ENCODE measurements around the gene CLEC4A. TPM values are rescaled to one million over a fixed set of nuclear protein-coding genes. Genes with fewer than 3 reads are reported as not detected.
"Not testable (repeated sequence)": the region's sequence is repeated elsewhere in the genome, so short reads cannot be mapped to it uniquely, and the experiment has no call there.

CLEC4A gene
- polyA plus RNA-seq, 2 donors = 0.92 to 1.3 TPM

DNA sequence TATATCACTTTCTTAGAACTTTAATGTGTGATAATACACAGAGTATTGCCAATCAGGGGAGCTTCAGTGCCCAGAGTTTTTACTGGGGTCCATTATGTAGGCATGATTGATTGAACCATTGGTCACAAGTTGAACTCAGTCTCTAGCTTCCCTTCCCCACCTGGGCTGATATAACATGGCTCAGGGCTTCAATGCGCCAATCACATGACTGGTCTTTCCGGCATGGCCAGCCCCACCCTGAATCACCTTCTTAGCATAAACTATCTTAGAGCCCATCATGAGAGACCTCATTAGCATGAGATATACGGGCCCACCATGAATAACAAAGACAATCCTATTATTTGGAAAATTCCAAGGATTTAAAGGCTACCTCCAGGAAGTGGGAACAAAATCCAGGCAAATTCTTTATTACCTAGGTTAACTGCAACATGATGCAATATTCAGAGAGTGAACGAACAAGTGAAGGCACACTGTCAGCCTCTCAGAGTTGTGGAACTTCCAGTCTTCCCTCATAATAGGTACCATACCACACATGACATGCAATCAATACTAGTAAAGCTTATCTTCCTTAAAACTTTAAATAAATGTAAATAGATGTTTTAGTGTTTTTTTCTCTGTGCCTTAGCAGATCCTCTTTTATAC lies 3.2 kb upstream of the CLEC4A start:
- 89 to 90% methylated on average over 4 of the region's 4 CpGs for WGBS, 2 donors
- Histone ChIP-seq H3K27me3 (ENCODE audit: control insufficient read depth in 1 of 2, insufficient read depth in 2 of 2, low read length in 2 of 2) (no peaks in the 10 kb centered on the region), H3K4me3 (ENCODE audit: low read depth in 1 of 2, low read length in 2 of 2) (no peak overlapping the region), H3K9me3 (ENCODE audit: control insufficient read depth in 2 of 2, insufficient read depth in 1 of 2, low read depth in 1 of 2, low read length in 1 of 2) (no peaks in the 10 kb centered on the region), H3K36me3 (ENCODE audit: control insufficient read depth in 2 of 2, insufficient read depth in 2 of 2, low read length in 1 of 2) (no peaks in the 10 kb centered on the region), H3K27ac (ENCODE audit: low read depth in 2 of 2, low read length in 1 of 2) (no peak overlapping the region), H3K4me1 (ENCODE audit: control insufficient read depth in 2 of 2, insufficient read depth in 2 of 2, low read length in 1 of 2) (no peaks in the 10 kb centered on the region)

GRCh38 chr12:8127138-8127537 lies 3.7 kb downstream of the CLEC4A start:
- Histone ChIP-seq H3K9me3 (ENCODE audit: control insufficient read depth in 2 of 2, insufficient read depth in 1 of 2, low read depth in 1 of 2, low read length in 1 of 2) (no peaks in the 10 kb centered on the region), H3K27ac (ENCODE audit: low read depth in 2 of 2, low read length in 1 of 2) (no peak overlapping the region), H3K36me3 (ENCODE audit: control insufficient read depth in 2 of 2, insufficient read depth in 2 of 2, low read length in 1 of 2) (no peaks in the 10 kb centered on the region), H3K27me3 (ENCODE audit: control insufficient read depth in 1 of 2, insufficient read depth in 2 of 2, low read length in 2 of 2) (no peaks in the 10 kb centered on the region), H3K4me1 (ENCODE audit: control insufficient read depth in 2 of 2, insufficient read depth in 2 of 2, low read length in 1 of 2) (no peaks in the 10 kb centered on the region), H3K4me3 (ENCODE audit: low read depth in 1 of 2, low read length in 2 of 2) (no peak overlapping the region)
- WGBS, 2 donors = 68 to 72% methylated on average over 4 of the region's 4 CpGs

GRCh38 chr12:8133636-8134397 lies 10.4 kb downstream of the CLEC4A start:
- not testable (repeated sequence) for H3K36me3 ChIP-seq (ENCODE audit: control insufficient read depth in 2 of 2, insufficient read depth in 2 of 2, low read length in 1 of 2); H3K27me3 ChIP-seq (ENCODE audit: control insufficient read depth in 1 of 2, insufficient read depth in 2 of 2, low read length in 2 of 2); H3K27ac ChIP-seq (ENCODE audit: low read depth in 2 of 2, low read length in 1 of 2); H3K9me3 ChIP-seq (ENCODE audit: control insufficient read depth in 2 of 2, insufficient read depth in 1 of 2, low read depth in 1 of 2, low read length in 1 of 2); H3K4me3 ChIP-seq (ENCODE audit: low read depth in 1 of 2, low read length in 2 of 2); H3K4me1 ChIP-seq (ENCODE audit: control insufficient read depth in 2 of 2, insufficient read depth in 2 of 2, low read length in 1 of 2)
- WGBS, 2 donors = 92 to 93% methylated on average over 15 to 16 of the region's 18 CpGs

GRCh38 chr12:8134398-8134930 lies 11.0 kb downstream of the CLEC4A start:
- WGBS, 2 donors = 95 to 96% methylated on average over 23 of the region's 23 CpGs
- H3K4me1 ChIP-seq (ENCODE audit: control insufficient read depth in 2 of 2, insufficient read depth in 2 of 2, low read length in 1 of 2); H3K27ac ChIP-seq (ENCODE audit: low read depth in 2 of 2, low read length in 1 of 2); H3K4me3 ChIP-seq (ENCODE audit: low read depth in 1 of 2, low read length in 2 of 2); H3K36me3 ChIP-seq (ENCODE audit: control insufficient read depth in 2 of 2, insufficient read depth in 2 of 2, low read length in 1 of 2); H3K27me3 ChIP-seq (ENCODE audit: control insufficient read depth in 1 of 2, insufficient read depth in 2 of 2, low read length in 2 of 2); H3K9me3 ChIP-seq (ENCODE audit: control insufficient read depth in 2 of 2, insufficient read depth in 1 of 2, low read depth in 1 of 2, low read length in 1 of 2): not testable (repeated sequence)

- 76 to 77% methylated on average over 8 of the region's 8 CpGs for WGBS, 2 donors
Measured at GRCh38 chr12:8141647-8142046, 18.2 kb downstream of the CLEC4A start.

GRCh38 chr12:8143261-8143660 lies 19.8 kb downstream of the CLEC4A start:
- Histone ChIP-seq H3K36me3 (ENCODE audit: control insufficient read depth in 2 of 2, insufficient read depth in 2 of 2, low read length in 1 of 2) (no peaks in the 10 kb centered on the region), H3K4me1 (ENCODE audit: control insufficient read depth in 2 of 2, insufficient read depth in 2 of 2, low read length in 1 of 2) (peaks cover 0 to 2% of the 10 kb centered on the region in 2 donors), H3K9me3 (ENCODE audit: control insufficient read depth in 2 of 2, insufficient read depth in 1 of 2, low read depth in 1 of 2, low read length in 1 of 2) (no peaks in the 10 kb centered on the region), H3K4me3 (ENCODE audit: low read depth in 1 of 2, low read length in 2 of 2) (no peak overlapping the region), H3K27me3 (ENCODE audit: control insufficient read depth in 1 of 2, insufficient read depth in 2 of 2, low read length in 2 of 2) (peaks cover 0 to 4% of the 10 kb centered on the region in 2 donors), H3K27ac (ENCODE audit: low read depth in 2 of 2, low read length in 1 of 2) (no peak overlapping the region)

More at GRCh38 chr12:8141647-8142046, 18.2 kb downstream of the CLEC4A start:
- H3K36me3 ChIP-seq (ENCODE audit: control insufficient read depth in 2 of 2, insufficient read depth in 2 of 2, low read length in 1 of 2); H3K4me3 ChIP-seq (ENCODE audit: low read depth in 1 of 2, low read length in 2 of 2); H3K27me3 ChIP-seq (ENCODE audit: control insufficient read depth in 1 of 2, insufficient read depth in 2 of 2, low read length in 2 of 2); H3K9me3 ChIP-seq (ENCODE audit: control insufficient read depth in 2 of 2, insufficient read depth in 1 of 2, low read depth in 1 of 2, low read length in 1 of 2); H3K27ac ChIP-seq (ENCODE audit: low read depth in 2 of 2, low read length in 1 of 2); H3K4me1 ChIP-seq (ENCODE audit: control insufficient read depth in 2 of 2, insufficient read depth in 2 of 2, low read length in 1 of 2): not testable (repeated sequence)

DNA sequence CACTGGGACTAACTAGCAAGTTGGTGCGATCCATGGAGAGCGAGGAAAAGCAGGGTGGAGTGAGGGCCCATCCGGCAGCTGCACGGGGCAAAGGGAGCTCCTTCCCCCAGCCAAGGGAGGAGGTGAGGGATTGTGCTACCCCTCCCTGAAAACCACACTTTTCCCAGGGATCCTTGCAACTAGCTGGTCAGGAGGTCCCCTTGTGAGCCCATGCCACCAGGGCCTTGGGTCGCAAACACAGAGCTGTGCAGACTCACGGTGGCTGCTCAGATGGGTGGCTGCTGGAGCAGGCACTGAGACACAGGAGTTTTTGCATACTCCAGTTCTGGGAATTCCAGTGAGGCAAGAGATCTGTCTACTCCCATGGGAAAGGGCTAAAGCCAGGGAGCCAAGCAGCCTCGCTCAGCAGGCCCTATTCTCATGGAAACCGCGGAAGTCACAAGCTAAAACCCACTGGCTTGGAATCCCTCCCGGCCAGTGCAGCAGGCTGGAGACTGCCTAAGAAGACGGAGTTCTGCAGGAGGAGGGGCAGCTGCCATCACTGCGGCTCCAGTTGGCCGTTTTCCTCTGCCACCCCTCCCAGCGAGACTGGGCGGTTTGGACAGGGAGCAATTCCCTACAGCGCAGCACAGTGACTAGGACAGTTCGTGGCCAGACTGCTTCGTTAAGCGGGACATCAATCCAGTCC lies 22.5 kb downstream of the CLEC4A start:
- Histone ChIP-seq H3K27ac (ENCODE audit: low read depth in 2 of 2, low read length in 1 of 2) (no peak overlapping the region), H3K27me3 (ENCODE audit: control insufficient read depth in 1 of 2, insufficient read depth in 2 of 2, low read length in 2 of 2) (peaks cover 0 to 4% of the 10 kb centered on the region in 2 donors), H3K36me3 (ENCODE audit: control insufficient read depth in 2 of 2, insufficient read depth in 2 of 2, low read length in 1 of 2) (no peaks in the 10 kb centered on the region), H3K4me3 (ENCODE audit: low read depth in 1 of 2, low read length in 2 of 2) (no peak overlapping the region), H3K9me3 (ENCODE audit: control insufficient read depth in 2 of 2, insufficient read depth in 1 of 2, low read depth in 1 of 2, low read length in 1 of 2) (no peaks in the 10 kb centered on the region), H3K4me1 (ENCODE audit: control insufficient read depth in 2 of 2, insufficient read depth in 2 of 2, low read length in 1 of 2) (peaks cover 0 to 2% of the 10 kb centered on the region in 2 donors)
- 51 to 52% methylated on average over 19 of the region's 19 CpGs for WGBS, 2 donors

DNA sequence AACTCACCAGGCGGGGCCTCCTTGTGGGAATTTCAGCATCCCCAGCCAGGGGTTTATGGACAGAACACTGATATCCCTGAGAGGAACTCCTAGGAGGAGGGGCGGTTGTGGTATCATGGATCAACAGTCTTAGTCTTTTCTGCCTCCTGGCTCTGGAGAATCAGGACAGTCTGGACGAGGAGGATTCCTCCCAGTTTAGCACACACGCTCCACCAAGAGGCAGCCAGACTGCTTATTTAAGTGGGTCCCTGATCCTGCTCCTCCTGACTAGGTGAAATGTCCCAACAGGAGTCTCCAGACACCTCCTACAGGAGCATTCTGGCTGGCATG lies 23.0 kb downstream of the CLEC4A start:
- Histone ChIP-seq H3K4me3 (ENCODE audit: low read depth in 1 of 2, low read length in 2 of 2) (no peak overlapping the region), H3K9me3 (ENCODE audit: control insufficient read depth in 2 of 2, insufficient read depth in 1 of 2, low read depth in 1 of 2, low read length in 1 of 2) (no peaks in the 10 kb centered on the region), H3K36me3 (ENCODE audit: control insufficient read depth in 2 of 2, insufficient read depth in 2 of 2, low read length in 1 of 2) (no peaks in the 10 kb centered on the region), H3K4me1 (ENCODE audit: control insufficient read depth in 2 of 2, insufficient read depth in 2 of 2, low read length in 1 of 2) (peaks cover 0 to 2% of the 10 kb centered on the region in 2 donors), H3K27ac (ENCODE audit: low read depth in 2 of 2, low read length in 1 of 2) (no peak overlapping the region), H3K27me3 (ENCODE audit: control insufficient read depth in 1 of 2, insufficient read depth in 2 of 2, low read length in 2 of 2) (peaks cover 0 to 4% of the 10 kb centered on the region in 2 donors)
- 58 to 61% methylated on average over 4 of the region's 4 CpGs for WGBS, 2 donors

GRCh38 chr12:8154526-8154925 lies 31.1 kb downstream of the CLEC4A start:
- no peak overlapping the region for H3K4me3 ChIP-seq (ENCODE audit: low read depth in 1 of 2, low read length in 2 of 2)
- H3K27me3 ChIP-seq (ENCODE audit: control insufficient read depth in 1 of 2, insufficient read depth in 2 of 2, low read length in 2 of 2) = peaks cover 0 to 2% of the 10 kb centered on the region in 2 donors
- no peaks in the 10 kb centered on the region for H3K4me1 ChIP-seq (ENCODE audit: control insufficient read depth in 2 of 2, insufficient read depth in 2 of 2, low read length in 1 of 2)
- no peak overlapping the region for H3K27ac ChIP-seq (ENCODE audit: low read depth in 2 of 2, low read length in 1 of 2)
- no peaks in the 10 kb centered on the region for H3K36me3 ChIP-seq (ENCODE audit: control insufficient read depth in 2 of 2, insufficient read depth in 2 of 2, low read length in 1 of 2)
- no peaks in the 10 kb centered on the region for H3K9me3 ChIP-seq (ENCODE audit: control insufficient read depth in 2 of 2, insufficient read depth in 1 of 2, low read depth in 1 of 2, low read length in 1 of 2)

Measured in esophagus (tissue), 2 donors.